ENCODE data around the gene PRDM12.

The PRDM12 gene

GRCh38 chr9:130664251-130665028 lies at the start of gene PRDM12:
TSS of gene PRDM12 (plus strand) at chr9:130664594. CDS start at chr9:130664654, 60 bp downstream.
- no peak for DNase-seq (ENCODE audit: low spot score)

GRCh38 chr9:130616451-130616850 lies 47.9 kb upstream of the PRDM12 start:
- no peak for DNase-seq (ENCODE audit: low spot score)

- no peak for DNase-seq (ENCODE audit: low spot score)
These were observed 40.9 kb upstream of the PRDM12 start for GRCh38 chr9:130623466-130623865.

- DNase-seq (ENCODE audit: low spot score) = no peak
These were observed 40.2 kb upstream of the PRDM12 start for GRCh38 chr9:130624154-130624553.

GRCh38 chr9:130626249-130626996 lies 38.0 kb upstream of the PRDM12 start:
- no peak for DNase-seq (ENCODE audit: low spot score)

GRCh38 chr9:130627051-130627450 lies 37.3 kb upstream of the PRDM12 start:
- peak; percentile 62 for DNase-seq (ENCODE audit: low spot score)

- no peak for DNase-seq (ENCODE audit: low spot score)
These were observed 36.2 kb upstream of the PRDM12 start for GRCh38 chr9:130627896-130628792.

GRCh38 chr9:130629443-130630070 lies 34.8 kb upstream of the PRDM12 start:
- peak; percentile 58 for DNase-seq (ENCODE audit: low spot score)

GRCh38 chr9:130630071-130630450 lies 34.3 kb upstream of the PRDM12 start:
- no peak for DNase-seq (ENCODE audit: low spot score)

GRCh38 chr9:130630506-130631330 lies 33.7 kb upstream of the PRDM12 start:
- DNase-seq (ENCODE audit: low spot score) = peak; percentile 14

- no peak for DNase-seq (ENCODE audit: low spot score)
These were observed 32.9 kb upstream of the PRDM12 start for GRCh38 chr9:130631331-130632080.

- DNase-seq (ENCODE audit: low spot score) = no peak
These were observed 32.2 kb upstream of the PRDM12 start for GRCh38 chr9:130632081-130632710.

GRCh38 chr9:130632841-130633240 lies 31.6 kb upstream of the PRDM12 start:
- no peak for DNase-seq (ENCODE audit: low spot score)

GRCh38 chr9:130633336-130634190 lies 30.8 kb upstream of the PRDM12 start:
- DNase-seq (ENCODE audit: low spot score) = no peak

- no peak for DNase-seq (ENCODE audit: low spot score)
These were observed 30.1 kb upstream of the PRDM12 start for GRCh38 chr9:130634191-130634768.

GRCh38 chr9:130634801-130635200 lies 29.6 kb upstream of the PRDM12 start:
- DNase-seq (ENCODE audit: low spot score) = no peak

GRCh38 chr9:130635306-130635705 lies 29.1 kb upstream of the PRDM12 start:
- DNase-seq (ENCODE audit: low spot score) = no peak
